Measurements from ENCODE around the gene SLC7A1.
"Not testable (repeated sequence)": the region's sequence is repeated elsewhere in the genome, so short reads cannot be mapped to it uniquely, and the experiment has no call there.

The SLC7A1 gene

GRCh38 chr13:29595380-29596063, at the start of gene SLC7A1:
SLC7A1 (minus strand) TSS chr13:29595688; CDS start chr13:29536188, 59,500 bp downstream.
- peak; percentile 78 for DNase-seq (ENCODE audit: low spot score)

- DNase-seq (ENCODE audit: low spot score) = no peak
Observed at GRCh38 chr13:29640665-29641064, 45.2 kb upstream of the SLC7A1 start.

- not testable (repeated sequence) for DNase-seq (ENCODE audit: low spot score)
Observed at GRCh38 chr13:29636831-29637230, 41.3 kb upstream of the SLC7A1 start.

GRCh38 chr13:29624997-29625396, 29.5 kb upstream of the SLC7A1 start:
- no peak for DNase-seq (ENCODE audit: low spot score)

- no peak for DNase-seq (ENCODE audit: low spot score)
Observed at GRCh38 chr13:29621841-29622240, 26.4 kb upstream of the SLC7A1 start.

- no peak for DNase-seq (ENCODE audit: low spot score)
Observed at GRCh38 chr13:29621051-29621800, 25.7 kb upstream of the SLC7A1 start.

- no peak for DNase-seq (ENCODE audit: low spot score)
Observed at GRCh38 chr13:29619995-29620394, 24.5 kb upstream of the SLC7A1 start.

- no peak for DNase-seq (ENCODE audit: low spot score)
Observed at GRCh38 chr13:29613101-29613500, 17.6 kb upstream of the SLC7A1 start.

- no peak for DNase-seq (ENCODE audit: low spot score)
Observed at GRCh38 chr13:29607465-29607864, 12.0 kb upstream of the SLC7A1 start.

- no peak for DNase-seq (ENCODE audit: low spot score)
Observed at GRCh38 chr13:29605860-29606526, 10.5 kb upstream of the SLC7A1 start.

GRCh38 chr13:29598321-29598720, 2.8 kb upstream of the SLC7A1 start:
- DNase-seq (ENCODE audit: low spot score) = no peak

GRCh38 chr13:29597706-29598105, 2.2 kb upstream of the SLC7A1 start:
- no peak for DNase-seq (ENCODE audit: low spot score)

- DNase-seq (ENCODE audit: low spot score) = no peak
Observed at GRCh38 chr13:29597246-29597645, 1.8 kb upstream of the SLC7A1 start.

- DNase-seq (ENCODE audit: low spot score) = no peak
Observed at GRCh38 chr13:29596064-29596418, 553 bp upstream of the SLC7A1 start.

GRCh38 chr13:29594710-29595379, 643 bp downstream of the SLC7A1 start:
- DNase-seq (ENCODE audit: low spot score) = no peak

GRCh38 chr13:29594303-29594709, 1.2 kb downstream of the SLC7A1 start:
- DNase-seq (ENCODE audit: low spot score) = no peak

- DNase-seq (ENCODE audit: low spot score) = no peak
Observed at GRCh38 chr13:29593605-29594297, 1.7 kb downstream of the SLC7A1 start.

GRCh38 chr13:29591310-29591709, 4.2 kb downstream of the SLC7A1 start:
- DNase-seq (ENCODE audit: low spot score) = no peak

GRCh38 chr13:29589967-29590366, 5.5 kb downstream of the SLC7A1 start:
- DNase-seq (ENCODE audit: low spot score) = no peak

GRCh38 chr13:29589234-29589633, 6.3 kb downstream of the SLC7A1 start:
- DNase-seq (ENCODE audit: low spot score) = no peak

GRCh38 chr13:29587645-29588044, 7.8 kb downstream of the SLC7A1 start:
- DNase-seq (ENCODE audit: low spot score) = no peak
